GM19193 (cell line): Measurements from ENCODE around the gene WDR91.

Experiments used
- POLR2A ChIP-seq: IDR thresholded peaks from 4 replicates; pipeline ENCODE4 v1.6.1; 2011; ENCODE audit not compliant: insufficient read depth, insufficient read length; ENCODE audit errors: extremely low read depth

Gene WDR91

GRCh38 chr7:135162382-135163001 lies 48.8 kb downstream of the WDR91 start:
- no peak for TF ChIP-seq POLR2A

GRCh38 chr7:135161669-135162068 lies 49.7 kb downstream of the WDR91 start:
- peak; percentile 36 for TF ChIP-seq POLR2A

- TF ChIP-seq POLR2A: no peak
These were observed 50.3 kb downstream of the WDR91 start for GRCh38 chr7:135160858-135161653.

DNA sequence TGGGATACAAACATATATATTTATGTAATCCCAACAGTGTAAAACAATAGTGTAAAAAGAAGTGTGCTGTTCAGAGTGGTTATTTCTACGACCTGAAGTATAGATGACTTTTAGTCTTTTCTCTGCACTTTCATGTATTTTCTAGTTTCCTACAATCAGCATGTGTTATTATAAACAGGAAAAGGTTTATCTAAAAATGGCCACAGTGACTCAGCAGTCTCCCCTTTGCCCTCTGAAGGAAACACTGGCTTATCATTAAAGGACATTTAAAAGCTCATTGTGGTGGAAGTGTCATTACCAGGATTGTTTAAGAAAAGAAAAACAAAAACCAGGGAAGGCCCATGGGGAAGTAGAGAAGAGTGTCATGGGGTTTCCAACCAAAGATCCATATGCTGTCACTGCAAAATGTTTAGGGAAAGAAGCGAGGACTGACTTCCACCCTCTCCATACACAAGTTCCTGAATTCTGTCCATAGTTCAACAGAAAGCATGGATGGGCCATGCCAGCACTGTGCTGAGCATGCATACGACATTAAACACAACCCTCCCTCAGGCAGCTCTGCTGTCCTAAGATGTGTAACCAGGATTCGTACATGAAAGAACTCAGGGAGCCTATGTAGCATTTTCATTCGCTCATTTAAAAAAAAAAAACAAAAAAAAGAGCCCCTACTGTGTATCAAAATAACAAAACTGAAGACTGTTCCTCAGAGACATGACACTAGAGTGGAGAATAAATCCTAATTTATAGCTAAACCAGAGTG lies 51.0 kb downstream of the WDR91 start:
- no peak for TF ChIP-seq POLR2A

DNA sequence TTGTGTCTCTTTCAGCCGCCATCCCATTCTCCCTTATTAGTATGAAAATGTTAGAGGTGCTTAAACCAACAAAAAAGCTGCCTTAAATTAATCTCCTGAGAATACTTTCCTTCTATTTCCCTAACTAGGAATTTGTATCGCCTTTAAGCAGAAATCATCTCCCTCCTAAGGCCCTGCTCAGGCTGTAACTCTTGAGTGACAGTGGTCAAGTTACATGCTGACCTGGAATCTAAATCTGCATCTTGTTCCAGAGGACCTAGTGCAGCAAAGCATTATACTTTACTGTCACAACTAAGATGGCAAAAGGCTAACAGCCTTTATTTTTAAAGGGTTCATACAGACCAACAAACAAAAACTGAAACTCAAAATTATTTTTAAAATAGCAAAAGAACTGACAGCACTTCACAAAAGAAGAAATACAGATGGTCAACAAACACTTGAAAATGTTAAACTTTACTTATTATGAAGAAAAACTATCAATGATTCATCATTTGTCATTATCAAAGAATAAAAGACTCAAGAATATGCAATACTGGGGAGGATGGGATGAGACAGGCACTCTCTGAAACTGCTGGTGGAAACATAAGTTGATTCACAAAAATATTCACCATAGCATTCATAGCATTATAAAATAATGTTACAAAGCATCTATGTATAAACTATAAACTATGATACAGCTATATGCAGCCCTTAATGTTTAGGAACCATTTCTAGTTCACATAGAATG lies 51.8 kb downstream of the WDR91 start:
- no peak for TF ChIP-seq POLR2A

GRCh38 chr7:135158874-135159273 lies 52.5 kb downstream of the WDR91 start:
- no peak for TF ChIP-seq POLR2A

DNA sequence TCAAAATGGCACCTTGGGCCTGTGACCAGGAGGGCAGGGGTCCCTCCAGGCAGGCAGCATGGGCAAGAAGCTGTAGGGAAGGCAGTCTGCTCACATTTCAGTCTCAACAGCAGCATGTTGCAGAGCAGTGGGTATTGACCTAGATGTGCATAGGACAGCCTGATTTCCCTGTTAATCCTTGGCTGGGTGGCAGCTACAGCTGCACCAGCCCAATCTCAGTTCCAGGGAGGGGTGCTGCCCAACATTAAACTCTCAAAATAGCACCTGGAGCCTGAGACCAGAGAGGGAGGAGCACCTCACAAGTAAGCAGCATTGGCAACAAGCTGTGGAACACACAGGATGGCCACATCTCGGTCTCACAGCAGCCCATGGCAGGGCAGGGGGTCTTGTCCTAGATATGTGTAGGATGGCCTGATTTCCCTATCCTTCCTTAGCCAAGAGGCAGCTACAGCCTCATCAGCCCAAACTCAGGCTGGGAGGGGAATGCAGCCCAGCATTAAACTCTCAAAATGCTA lies 53.1 kb downstream of the WDR91 start:
- no peak for TF ChIP-seq POLR2A

GRCh38 chr7:135156290-135156689 lies 55.0 kb downstream of the WDR91 start:
- no peak for TF ChIP-seq POLR2A

GRCh38 chr7:135154734-135155133 lies 56.6 kb downstream of the WDR91 start:
- TF ChIP-seq POLR2A: no peak

- TF ChIP-seq POLR2A: no peak
These were observed 58.9 kb downstream of the WDR91 start for GRCh38 chr7:135152442-135152841.

DNA sequence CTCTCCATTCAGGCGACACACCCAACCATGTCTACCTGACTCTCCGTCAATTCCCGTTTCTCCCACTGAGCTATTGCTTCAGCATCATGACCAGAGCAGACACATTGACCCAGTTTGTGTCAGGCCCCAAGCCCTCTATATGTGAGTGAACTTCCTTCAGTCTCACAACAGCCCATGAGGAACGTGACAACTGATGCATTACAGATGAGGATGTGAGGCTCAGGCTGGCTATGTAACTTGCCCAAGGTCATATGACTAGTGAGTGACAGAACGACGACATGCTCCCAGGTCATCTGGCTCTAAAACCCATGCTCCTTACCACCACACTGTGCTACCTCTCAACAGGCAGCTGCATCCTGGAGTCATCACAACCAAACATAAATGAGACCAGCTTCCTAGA lies 59.8 kb downstream of the WDR91 start:
- peak; percentile 22 for TF ChIP-seq POLR2A

DNA sequence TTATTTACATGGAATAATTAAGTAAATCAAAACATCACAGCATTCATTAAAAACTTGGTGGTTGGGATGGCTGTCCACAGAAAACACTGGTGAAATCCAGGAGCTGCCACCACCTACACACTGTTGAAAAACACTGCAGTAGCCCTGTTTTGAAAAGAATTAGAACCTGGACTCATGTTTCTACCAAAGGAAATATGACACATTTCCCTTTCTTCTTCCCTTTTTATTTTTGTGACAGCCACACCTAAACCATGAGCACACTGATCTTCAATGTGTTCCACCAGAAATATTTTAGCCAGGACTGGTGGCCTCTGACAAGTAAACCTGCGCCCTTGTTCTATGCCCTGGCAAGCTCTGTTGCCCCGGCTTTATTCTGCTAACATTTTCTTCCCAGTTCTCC lies 60.2 kb downstream of the WDR91 start:
- no peak for TF ChIP-seq POLR2A

GRCh38 chr7:135150072-135150782 lies 61.1 kb downstream of the WDR91 start:
- no peak for TF ChIP-seq POLR2A
